Urothelium cell line (cell line): ENCODE data around the gene RBM10.

Source experiments
- DNase-seq: peaks from one replicate; pipeline ENCODE4 v3.0.0; 2011; ENCODE audit warnings: low spot score, mixed read lengths
- FAIRE-seq: peaks from 2 replicates; lab custom pipeline; 2011; peaks lifted over from hg19 to GRCh38; lab: Jason Lieb, UNC

RBM10 gene

DNA sequence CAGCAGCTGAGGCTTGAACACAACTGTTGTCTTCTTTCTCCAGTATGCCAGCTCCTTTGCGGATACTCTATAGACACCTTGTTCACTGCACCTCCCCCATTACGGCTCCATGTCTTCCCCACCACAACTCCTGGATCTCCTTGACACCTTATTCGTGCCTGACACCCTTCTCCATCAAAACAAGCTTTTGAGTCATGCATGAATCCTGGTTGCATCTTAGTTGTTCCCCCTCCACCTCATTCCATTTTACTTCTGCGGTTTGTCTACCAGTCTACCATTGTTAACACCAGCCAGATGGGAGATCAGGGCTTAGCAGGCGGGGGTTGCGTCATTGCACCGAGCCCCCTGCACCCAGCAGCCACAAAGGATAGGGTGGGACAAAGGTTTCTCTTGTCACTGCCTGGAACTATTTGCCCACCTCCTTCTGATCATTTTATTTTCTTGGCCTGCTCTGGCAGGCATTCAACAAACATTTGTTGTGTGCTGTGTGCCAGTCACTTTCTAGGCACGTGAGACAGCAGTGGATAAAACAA, 71.4 kb downstream of the RBM10 start:
- DNase-seq, result no peak

DNA sequence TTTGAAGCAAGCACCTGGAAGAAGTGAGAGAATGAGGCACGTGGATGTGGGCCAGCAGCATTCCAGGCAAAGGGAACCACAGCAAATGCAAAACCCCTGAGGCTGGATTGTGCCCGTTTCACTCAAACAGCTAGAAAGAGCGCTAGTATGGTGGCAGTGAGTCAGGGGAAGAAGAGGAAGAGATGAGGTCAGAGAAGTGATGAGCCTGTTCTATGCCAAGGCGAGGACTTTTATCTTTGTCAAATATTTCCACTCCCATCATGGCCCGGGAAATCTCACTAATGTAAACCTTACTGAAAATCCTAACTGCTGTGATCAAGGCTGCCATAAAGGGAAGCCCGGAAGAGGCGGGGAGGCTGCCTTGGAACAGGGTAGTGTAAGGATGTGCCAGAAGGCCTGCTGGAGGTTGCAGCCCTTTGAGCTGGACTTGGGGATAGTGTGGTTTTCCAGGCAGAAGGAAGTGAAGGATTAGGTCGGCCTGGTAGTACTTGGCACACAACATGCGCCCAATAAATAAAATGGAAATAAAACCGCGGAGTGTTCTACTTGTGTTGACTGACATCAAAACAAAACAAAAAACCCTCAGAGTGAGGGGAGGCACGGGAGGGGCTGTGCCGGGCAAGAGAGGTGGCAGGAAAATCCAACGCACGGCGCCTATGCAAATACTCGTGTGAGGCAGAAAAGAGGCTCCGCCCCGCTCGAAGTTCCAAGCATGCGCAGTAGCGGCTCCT, 72.3 kb downstream of the RBM10 start:
- DNase-seq (no peak), FAIRE-seq (no peak)

More for the DNA sequence above, 71.4 kb downstream of the RBM10 start:
- FAIRE-seq, result no peak

DNA sequence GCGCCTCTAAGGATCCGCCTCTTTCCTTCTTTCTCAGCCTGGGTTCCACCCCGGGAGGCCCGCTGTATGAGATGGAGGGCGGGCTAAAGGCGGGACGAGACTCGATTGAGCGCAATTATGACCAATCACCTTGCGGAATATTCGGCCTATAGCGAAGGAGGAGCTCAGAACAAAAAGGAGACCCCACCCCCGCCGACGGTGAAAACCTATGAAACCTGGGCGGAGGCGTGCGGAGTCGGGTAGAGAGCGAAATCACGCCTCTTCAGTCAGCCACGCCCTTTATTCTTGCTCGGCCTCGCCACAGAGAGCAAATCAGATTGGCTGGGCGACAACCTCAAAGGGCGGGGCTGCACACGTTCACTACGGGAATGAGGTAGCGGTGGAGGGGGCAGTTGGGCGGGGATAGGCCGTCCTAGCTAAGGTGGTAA, 72.8 kb downstream of the RBM10 start:
- DNase-seq (peak; percentile 91), FAIRE-seq (peak; percentile 55)

DNA sequence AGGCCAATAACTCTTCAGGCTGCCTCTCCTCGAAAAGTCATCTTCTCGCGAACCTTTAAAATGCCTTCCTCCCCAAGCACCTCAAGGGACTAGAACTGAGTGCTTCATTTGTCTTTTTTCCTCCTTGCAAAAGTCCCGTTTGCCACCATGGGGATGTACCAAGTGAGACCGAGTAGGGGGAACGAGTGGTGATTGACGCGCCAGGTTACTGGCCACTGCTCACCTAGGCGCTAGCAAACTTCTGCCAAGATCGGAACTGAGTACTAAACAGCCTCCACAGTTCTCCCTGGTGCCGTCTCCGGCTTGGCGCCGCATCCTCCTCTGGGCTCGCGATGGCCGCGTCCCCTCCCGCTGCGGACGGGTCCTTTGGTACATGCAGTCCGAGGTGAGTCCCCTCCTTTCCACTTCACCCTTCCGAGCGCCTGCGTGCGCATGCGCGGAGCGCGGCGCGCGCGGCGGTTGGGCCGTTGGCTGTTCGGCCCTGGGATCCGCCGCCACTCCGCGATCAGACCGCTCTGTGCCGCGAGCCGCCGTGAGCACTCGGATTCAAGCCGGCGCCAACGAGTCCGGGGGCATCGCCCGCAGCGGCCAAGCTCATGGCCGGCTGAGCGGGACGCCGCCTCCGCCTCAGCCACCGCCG, 73.4 kb downstream of the RBM10 start, which contains the start of gene CDK16:
CDK16 (plus strand) TSS at position 402 of the 640 bp plus-strand sequence. CDS start 4,877 bp downstream, outside the sequence.
- FAIRE-seq, result no peak
- DNase-seq, result peak; percentile 86

DNA sequence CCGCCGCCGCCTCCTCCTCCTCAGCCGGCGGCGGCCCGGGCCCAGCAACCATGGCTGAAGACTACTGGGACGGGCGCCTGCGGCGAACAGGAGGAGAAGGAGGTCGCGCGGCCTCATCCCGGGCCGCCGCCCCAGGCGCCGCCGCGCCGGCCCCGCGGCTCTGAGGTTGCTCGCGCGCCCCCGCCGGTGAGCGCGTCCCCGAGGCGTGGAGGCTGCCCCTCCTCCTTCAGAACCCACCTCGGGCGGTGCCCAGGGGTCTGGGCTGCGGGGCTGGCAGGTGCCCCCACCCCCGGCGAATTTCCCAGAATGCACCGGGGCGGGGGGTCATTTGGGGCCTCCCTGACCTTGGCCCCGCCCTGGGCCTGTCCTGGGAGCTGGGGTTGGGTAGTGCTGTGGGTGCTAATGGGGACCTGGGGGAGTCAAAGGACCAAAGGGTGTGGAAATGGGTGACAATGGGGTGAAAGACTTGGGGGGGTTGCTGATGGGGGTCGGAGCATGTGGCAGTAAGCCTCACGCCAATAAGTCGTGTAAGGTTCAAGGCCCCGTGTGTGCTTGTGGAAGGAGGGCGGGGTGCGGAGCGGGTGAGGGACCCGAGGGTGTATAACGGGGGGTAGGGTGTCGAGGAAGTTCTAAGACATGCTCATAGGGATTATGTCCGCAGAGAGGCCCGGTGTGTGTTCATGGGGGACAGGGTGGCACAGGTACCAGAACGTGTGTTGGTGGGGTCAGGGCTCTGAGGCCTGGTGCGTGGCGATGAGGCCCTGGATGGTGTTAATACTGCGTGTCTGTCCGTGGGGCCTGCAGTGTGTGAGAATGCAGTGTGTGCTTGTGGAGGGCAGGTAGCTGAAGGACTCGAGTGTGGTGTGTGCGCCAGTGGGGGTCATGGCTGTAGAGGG, 74.1 kb downstream of the RBM10 start:
- no peak for FAIRE-seq

DNA sequence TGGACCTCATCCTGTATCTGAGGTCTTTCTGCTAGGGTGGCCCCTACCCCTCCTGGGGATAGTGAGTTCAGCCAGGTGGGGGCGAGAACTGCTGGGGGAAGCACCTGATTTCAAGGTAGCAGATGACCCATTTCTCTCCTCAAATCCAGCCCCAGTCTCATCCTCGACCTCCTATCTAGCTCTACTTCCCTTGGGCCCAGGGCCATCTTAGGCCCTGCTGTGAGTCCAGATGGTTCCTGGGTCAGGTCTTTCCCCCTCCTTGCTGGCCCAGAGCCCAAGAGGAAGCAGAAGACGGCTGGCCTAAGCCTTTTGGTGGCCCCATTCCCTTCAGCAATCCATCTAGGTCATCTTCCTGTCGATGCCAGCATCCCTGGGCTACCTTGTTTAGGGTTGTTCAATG, 76.7 kb downstream of the RBM10 start:
- FAIRE-seq (no peak), DNase-seq (no peak)

More for the DNA sequence above, 74.1 kb downstream of the RBM10 start:
- peak; percentile 54 for DNase-seq

- DNase-seq, result no peak
Observed at GRCh38 chrX:47222751-47223350, 77.8 kb downstream of the RBM10 start.

DNA sequence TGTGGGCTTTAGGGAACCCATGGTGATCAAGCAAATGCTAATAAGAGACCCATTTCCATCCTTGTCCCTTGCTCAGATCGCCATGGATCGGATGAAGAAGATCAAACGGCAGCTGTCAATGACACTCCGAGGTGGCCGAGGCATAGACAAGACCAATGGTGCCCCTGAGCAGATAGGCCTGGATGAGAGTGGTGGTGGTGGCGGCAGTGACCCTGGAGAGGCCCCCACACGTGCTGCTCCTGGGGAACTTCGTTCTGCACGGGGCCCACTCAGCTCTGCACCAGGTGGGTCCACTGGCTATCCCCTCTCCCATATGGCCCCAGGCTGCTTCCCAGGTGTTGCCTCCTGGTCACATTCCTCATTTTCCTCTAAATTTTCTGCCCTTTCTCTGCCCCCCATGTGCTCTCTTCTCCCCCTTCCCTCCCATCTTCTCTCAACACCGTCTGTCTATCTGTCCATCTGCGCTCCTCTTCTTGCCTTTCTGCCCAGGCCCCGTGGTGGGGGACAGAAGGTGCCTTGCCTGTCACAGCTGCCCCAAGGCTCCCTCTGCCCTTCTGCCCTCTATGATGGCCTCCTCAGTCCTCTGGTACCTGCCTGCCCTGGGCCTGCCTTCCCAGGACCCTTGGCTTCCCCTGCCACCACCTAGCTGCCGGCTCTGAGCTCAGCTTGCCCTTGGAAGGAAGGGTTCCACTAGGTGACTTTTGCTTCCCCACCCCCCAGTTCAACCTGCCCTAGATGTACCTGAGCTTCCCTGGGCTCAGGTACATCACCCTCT, 78.6 kb downstream of the RBM10 start:
- DNase-seq (no peak), FAIRE-seq (no peak)

More at GRCh38 chrX:47222751-47223350, 77.8 kb downstream of the RBM10 start:
- FAIRE-seq, result no peak

DNA sequence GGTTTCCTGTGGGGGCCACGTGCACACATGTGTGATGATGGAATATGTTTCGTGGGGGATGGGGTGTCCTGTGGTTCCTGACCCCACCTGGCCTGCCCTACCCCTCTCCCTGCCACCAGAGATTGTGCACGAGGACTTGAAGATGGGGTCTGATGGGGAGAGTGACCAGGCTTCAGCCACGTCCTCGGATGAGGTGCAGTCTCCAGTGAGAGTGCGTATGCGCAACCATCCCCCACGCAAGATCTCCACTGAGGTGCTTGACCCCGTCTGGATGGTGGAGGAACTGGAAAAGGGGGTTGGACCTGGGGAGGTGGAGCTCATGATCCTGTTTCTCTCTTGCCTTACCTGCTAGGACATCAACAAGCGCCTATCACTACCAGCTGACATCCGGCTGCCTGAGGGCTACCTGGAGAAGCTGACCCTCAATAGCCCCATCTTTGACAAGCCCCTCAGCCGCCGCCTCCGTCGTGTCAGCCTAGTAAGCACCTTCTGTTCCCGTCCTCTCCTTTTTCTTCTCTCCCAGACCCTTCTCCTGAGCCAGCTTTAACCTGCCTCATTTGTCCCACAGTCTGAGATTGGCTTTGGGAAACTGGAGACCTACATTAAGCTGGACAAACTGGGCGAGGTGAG, 79.4 kb downstream of the RBM10 start:
- FAIRE-seq (no peak), DNase-seq (no peak)

DNA sequence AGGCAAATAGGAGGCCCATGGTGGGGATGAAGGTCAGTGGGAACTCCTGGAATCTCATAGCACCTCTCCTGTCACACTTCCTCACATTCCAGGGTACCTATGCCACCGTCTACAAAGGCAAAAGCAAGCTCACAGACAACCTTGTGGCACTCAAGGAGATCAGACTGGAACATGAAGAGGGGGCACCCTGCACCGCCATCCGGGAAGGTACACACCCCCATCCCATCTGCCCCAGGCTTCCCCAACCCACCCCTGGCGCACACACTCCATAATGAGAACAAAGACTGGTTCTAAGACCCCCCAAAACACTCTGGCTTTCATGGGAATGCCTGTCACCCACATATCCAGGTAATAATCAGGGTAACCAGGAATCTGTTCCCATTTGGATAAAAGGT, 79.9 kb downstream of the RBM10 start:
- FAIRE-seq, result no peak
- DNase-seq, result no peak

GRCh38 chrX:47226071-47226470, 81.0 kb downstream of the RBM10 start:
- no peak for FAIRE-seq
- no peak for DNase-seq

GRCh38 chrX:47226531-47227333, 81.7 kb downstream of the RBM10 start:
- FAIRE-seq (no peak), DNase-seq (no peak)

- no peak for FAIRE-seq
Observed at GRCh38 chrX:47227334-47227583, 82.2 kb downstream of the RBM10 start.

DNA sequence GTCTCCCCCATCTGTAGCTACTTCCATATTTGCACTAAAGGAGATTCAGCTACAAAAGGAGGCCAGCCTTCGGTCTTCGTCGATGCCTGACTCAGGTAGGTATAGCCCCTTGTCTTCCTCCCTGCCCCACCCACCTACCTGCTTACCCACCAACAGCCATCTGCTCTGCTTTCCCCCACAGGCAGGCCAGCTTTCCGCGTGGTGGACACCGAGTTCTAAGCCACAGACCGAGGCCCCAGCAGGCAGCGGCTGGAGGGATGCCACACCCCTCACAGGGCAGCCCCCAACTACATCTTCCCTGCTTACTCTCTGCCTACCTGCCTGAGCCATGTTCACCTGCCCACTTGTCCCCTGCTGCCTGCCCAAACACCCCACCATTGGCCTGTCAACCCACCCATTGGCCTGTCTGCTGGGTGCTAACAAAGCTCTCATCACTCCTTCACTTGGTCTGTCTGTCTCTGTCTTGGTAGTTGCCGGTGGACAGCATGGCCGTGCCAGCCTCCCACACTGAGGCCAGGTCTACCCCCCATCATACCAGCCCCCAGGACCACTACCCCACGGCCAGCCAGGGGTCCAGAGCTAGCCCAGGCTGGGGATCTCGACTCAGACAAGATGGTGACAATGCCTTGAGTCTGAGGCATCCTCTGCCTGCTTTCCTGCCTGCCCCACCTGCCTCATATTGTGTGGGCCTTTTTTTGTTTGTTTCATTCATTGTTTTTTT, 83.7 kb downstream of the RBM10 start:
- FAIRE-seq (no peak), DNase-seq (no peak)

More at GRCh38 chrX:47227334-47227583, 82.2 kb downstream of the RBM10 start:
- DNase-seq, result no peak

GRCh38 chrX:47229427-47229826, 84.4 kb downstream of the RBM10 start:
- DNase-seq (no peak), FAIRE-seq (no peak)

DNA sequence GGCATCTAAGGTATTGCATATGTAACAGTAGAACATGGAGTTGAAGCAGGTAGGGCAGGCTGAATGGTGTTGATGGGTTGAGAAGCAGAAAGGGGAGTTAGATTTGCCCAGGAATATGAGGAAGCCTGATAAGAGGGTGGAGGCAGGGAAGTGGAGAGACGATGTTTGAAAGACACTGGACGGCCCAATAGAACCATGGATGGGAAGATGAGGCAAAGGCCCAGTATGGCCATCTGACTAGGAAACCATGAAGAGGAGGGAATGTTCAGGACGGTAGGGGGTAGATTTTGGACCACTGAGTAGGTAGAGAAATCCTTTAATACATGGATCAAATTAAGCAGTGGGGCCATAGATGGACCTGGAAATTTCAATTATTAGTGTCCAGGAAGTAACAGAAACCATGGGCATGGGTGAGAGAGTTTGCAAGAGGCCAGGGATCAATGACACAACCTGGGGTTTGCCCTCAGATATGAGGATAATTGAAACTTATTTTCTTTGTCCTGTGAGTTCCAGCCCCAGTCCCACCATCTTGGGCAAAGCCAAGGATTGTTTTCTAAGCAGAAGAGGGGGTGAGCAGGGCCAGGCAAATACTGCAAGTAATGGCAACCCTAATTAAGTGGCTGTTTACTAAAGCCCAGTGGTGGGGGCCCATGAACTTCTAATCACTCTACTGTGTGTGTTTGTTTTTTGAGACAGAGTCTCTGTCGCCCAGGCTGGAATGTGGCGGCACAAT, 85.3 kb downstream of the RBM10 start:
- no peak for FAIRE-seq

GRCh38 chrX:47231167-47231566, 86.1 kb downstream of the RBM10 start:
- no peak for FAIRE-seq
- no peak for DNase-seq

More for the DNA sequence above, 85.3 kb downstream of the RBM10 start:
- no peak for DNase-seq
